GM19035 (cell line): ENCODE results near the gene LENG1.

Source experiments
- ATAC-seq: cut with Tn5 transposase; IDR thresholded peaks from one replicate; pipeline ENCODE4 v1.9.1; 2021; ENCODE audit not compliant: unreplicated experiment

The LENG1 gene

DNA sequence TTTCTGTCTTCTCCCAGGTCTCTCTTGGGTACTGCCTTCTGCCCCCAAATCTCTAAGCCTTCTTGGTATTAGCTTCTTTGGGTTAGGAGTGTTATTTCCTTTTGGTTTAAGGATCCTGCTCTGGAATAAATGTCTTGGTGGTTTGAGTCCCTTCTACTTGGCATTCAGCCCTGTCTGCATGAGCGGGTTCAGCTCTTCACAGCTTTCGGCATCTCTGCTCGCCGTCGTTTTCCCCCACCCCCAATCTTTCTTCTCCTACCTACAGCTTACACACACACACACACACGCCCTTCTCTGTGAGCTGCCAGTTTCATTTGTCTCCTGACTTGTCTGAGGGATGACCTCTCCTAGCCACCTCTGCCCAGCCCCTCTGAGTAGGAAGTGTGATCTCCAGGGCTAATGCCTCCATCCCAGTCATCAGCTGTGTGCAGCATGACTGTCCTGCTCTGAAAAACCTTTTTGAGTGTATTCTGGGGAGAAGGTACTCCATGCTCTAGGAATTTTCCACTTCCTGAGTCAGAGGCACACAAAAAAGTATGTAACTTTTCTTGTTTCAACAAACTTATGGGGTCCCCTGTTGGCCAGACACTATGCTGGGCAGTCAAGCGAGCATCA is 17.2 kb downstream of the LENG1 start:
- ATAC-seq: no peak

GRCh38 chr19:54141356-54141755 is 18.2 kb downstream of the LENG1 start:
- no peak for ATAC-seq

DNA sequence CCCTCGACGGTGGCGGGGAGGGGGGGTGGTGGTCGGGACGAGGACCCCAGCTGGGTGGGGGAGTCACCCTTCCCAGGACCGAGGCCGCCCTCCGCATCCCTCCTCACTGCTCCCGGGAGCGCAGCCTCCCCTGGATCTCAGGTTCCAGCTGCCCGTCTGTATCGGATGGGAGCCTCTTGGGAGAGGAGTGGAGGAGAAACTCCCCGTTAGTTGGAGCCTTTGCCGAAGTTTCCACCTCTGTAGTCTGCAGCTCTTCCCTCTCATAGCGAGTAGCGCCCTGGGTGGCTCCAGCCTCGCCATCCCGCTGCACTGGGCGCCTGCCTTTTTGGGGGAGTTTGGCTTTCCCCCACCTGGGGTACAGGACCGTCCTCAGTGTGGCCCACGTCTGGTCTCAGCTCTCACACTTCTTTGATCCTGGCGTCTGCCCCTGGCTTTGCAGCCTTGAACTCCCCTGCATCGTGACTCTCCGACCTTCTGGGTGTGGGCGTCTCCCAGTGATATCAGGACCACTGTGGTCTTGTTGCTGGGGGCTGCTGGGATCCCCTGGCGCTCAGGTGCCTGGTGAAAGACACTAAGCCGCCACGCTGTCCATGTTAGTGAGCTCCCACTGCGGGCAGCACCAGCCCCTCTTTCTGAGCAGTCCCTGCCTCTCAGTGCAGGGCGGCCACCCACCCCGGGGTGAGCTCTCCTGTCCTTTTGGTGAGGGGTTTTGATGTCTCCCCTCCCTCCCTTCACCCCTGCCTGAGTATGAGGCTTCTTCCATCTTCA is 20.8 kb downstream of the LENG1 start:
- ATAC-seq: no peak

DNA sequence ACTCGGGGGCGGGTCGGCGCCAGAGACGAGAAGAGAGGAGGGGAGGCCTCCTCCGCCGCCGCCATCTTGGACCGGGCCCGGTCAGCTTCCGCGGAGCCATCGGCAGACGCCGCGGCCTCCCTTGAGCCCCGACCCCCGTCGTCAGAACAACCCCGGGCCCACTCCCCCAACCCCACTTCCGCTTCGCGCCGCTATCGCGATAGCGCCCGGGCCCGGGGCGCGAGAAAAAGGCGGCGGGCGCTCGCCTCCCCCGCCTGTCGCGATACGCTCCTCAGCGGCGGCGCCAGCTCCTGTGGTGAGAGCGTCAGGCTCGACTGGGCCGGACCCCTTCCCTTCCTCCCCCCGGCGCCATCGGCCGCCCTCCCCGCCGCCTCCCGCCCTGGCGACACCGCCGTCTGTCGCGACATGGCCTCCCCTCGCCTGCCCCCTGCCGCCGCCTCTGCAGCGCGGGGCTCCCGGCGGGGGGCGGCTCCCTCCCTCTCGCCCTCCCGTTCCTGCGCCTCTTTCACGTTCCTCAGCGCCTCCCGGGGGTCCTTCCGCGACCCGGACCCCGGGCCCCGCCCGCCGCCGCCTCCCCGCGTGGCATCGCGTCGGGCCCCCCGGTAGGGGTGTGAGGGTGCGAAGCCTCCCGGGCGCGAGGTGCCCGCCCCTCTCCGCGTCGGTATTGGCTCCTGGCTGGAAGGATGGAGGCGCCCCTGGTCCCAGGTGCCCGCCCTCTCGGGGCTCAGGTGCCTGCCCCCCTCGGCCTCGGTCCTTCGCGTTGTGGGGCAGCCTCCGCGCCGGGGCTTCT is 21.6 kb downstream of the LENG1 start, which contains the start of gene CNOT3:
Gene CNOT3, plus strand, starts transcription at position 64 of the 790 bp plus-strand sequence. CDS start 5,217 bp downstream, outside the sequence.
- no peak for ATAC-seq

DNA sequence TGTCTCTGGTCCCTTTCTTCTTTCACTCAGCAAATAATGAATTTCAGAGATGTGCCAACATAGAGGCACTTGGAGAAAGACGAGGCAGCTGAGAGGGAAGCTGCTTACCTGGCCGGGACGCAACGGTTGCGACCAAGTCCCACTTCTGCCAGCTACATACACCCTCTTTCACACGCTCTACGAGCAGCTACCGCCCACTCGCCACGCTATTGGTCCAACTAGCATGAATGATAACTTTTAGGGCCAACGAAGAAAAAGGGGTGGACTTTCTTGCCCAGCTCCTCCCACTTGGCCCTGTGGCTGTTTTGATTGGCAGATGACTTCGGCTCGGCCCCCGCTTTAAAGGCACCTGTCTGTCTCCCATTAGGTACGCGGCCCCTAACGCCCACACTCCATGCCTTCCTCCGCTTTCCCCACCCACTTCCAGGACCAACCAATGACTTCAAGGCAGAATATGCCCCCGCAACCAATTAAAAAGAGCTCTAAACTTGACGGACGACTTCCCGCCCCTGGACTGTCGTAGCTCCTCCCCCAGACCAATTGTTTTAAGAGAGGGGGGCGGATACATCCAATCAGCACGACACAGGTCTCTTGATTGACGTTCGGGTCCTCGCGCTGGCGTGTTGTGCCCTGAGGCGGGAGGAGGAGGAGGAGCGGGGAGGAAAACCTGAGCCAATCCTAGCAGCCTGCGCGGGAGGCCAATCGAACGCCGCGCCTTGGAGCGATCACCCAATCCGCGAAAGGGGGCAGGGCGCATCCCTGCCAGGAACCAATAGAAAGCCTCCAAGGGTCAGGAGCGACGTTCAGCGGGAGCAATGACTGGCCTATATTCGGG is 22.4 kb downstream of the LENG1 start:
- peak; percentile 80 for ATAC-seq

DNA sequence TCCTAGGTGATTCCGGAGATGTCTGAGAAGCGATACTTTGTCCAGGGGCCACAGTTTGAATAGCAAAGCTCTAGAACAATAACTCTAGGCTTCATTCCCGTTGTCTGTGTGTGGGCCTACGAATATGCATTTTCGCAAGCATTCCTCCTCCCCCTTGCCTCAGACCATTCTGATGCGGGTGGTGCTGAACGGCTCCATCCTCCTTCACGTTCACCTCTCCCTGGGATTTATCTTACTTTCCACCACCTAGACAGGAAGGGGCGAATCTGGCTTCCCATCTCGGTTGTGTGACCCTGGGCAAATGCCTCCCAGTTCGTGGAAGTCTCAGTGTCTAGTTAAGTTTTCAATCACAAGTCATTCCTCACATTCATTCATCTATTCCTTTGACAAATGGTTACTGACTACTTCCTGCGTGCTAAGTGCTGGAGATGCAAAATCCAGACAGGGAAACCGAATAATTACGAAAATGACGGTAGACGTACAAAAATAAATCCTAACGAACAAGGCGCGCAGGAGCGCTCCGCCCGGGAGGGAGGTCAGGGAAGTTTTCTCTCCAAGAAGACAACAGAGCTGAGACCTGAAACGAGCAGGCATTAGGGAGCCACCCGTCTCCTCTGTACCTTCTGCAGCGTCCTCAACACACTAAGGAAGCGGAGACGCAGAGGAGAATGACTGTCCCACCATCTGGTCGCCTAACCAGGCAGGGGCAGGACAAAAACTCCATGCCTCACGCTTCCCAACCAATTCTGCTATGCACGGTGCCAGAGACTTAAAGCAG is 23.2 kb downstream of the LENG1 start:
- ATAC-seq: no peak

GRCh38 chr19:54133957-54134590 is 25.4 kb downstream of the LENG1 start:
- ATAC-seq: no peak

GRCh38 chr19:54133312-54133956 is 26.1 kb downstream of the LENG1 start:
- no peak for ATAC-seq

- ATAC-seq: no peak
Observed at GRCh38 chr19:54129617-54129996, 29.9 kb downstream of the LENG1 start.

DNA sequence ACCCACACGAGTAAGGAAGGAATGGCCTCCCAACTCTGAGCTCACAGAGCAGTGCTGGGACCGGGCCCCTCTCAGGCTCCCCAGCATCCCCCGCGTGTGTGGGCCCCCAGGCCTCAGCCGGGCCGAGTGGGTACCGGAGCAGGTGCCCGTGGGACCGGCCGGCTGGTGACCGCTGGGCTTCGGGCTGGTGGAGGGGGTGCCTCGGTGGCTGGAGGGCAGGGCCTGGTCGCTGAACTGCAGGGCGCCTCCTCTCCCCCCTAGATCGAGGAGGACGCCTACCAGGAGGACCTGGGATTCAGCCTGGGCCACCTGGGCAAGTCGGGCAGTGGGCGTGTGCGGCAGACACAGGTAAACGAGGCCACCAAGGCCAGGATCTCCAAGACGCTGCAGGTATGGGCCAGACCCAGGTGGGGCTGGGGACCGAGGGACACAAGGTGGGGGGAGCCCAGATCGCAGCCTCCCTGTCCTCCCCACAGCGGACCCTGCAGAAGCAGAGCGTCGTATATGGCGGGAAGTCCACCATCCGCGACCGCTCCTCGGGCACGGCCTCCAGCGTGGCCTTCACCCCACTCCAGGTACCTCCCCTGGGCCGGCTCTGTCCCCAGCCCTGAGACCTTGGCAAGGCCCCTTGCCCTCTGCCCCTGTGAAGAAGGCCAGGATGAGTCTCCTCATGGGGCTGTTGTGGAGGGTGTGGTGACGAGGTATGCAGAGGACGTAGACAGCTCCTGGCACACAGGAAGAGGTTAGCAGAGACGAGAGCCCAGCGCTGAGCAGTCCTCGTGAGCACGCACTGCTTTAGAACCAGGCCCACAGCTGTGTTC is 30.5 kb downstream of the LENG1 start:
- ATAC-seq: no peak

- ATAC-seq: no peak
Observed at GRCh38 chr19:54128441-54128725, 31.1 kb downstream of the LENG1 start.

- ATAC-seq: no peak
Observed at GRCh38 chr19:54127688-54128440, 31.7 kb downstream of the LENG1 start.

- ATAC-seq: no peak
Observed at GRCh38 chr19:54125713-54126112, 33.8 kb downstream of the LENG1 start.

DNA sequence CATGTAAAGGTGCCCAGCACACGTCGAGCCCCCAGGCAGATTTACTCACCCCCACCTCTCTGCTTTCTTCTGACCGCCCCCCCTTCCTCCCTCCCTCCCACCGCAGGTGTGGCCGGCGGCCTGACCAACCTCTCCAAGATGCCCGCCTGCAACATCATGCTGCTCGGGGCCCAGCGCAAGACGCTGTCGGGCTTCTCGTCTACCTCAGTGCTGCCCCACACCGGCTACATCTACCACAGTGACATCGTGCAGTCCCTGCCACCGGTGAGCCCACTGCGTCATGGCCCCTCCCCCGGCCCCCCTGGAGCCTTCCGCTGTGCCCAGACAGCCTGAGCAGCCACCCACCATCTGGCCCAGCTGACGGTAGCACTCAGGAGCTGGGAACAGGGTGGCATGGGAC is 35.1 kb downstream of the LENG1 start:
- ATAC-seq: no peak

- no peak for ATAC-seq
Observed at GRCh38 chr19:54123682-54124081, 35.8 kb downstream of the LENG1 start.

- no peak for ATAC-seq
Observed at GRCh38 chr19:54121259-54121658, 38.3 kb downstream of the LENG1 start.

DNA sequence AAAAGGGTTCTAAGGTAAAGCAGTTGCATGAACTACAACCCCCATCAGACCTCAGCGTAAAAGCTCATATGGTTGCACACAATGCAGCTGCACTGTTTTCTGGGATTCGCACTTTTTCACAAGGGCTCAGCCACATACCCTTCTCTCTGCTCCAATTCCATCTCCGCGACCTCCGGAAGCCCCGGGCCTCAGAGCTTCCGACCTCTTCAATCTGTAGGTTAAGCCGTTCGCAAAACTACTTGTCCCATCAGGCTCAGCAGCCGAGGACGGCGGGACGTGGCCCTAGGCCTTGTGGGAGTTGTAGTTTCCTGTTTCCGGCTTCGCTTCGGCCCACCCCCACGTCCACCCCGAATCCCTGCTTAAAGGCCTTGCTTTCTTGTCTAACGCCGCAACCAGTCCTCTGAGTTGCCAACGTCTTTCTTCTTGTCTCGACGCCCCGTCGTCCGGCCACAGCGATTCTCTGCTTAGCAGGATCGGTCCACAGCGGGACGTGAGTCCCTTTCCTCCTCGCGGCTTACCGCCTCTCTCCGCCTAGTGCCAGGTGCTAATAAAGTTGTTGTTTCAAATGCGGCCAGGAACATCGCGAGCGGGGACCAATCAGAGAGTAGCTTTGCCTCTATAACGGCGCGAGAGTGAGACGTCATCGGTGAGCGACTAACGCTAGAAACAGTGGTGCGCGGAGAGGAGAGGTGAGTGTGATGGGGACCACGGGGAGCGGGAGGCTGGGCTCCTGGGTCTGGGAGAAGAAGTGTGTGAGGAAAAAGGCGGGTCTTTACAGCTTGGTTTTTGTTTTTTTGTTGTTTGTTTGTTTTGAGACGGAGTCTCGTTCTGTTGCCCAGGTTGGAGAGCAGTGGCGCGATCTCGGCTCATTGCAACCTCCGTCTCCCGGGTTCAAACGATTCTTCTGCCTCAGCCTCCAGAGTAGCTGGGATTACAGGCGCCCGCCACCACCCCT is 44.1 kb downstream of the LENG1 start, which contains the start of the genes PRPF31 and TFPT:
Gene PRPF31, plus strand, starts transcription at position 646 of the 955 bp plus-strand sequence. CDS start 2,525 bp downstream, outside the sequence.
Gene TFPT, minus strand, starts transcription at position 549 of the 955 bp plus-strand sequence. Its CDS starts 388 bp downstream, at position 161.
- peak; percentile 86 for ATAC-seq
